H9 (cell line): ENCODE results near the gene ADGRA1. TPM values are rescaled to one million over a fixed set of nuclear protein-coding genes. Genes with fewer than 3 reads are reported as not detected.
A peak's percentile ranks its signal among the peaks of the same experiment; 100 is the strongest.

Source experiments
- DNase-seq: peaks from one replicate; pipeline ENCODE4 v3.0.0-alpha.2; 2017
- H2AFZ ChIP-seq: one replicate; pipeline ENCODE4 v1.6.1; 2013; ENCODE audit warnings: mild to moderate bottlenecking, low read length, control low read depth, moderate library complexity
- H2AK5ac ChIP-seq: 2 replicates; pipeline ENCODE4 v1.6.1; 2013; ENCODE audit warnings: low read length, control low read depth, mixed read lengths; ENCODE audit not compliant: insufficient read length
- H2BK120ac ChIP-seq: one replicate; pipeline ENCODE4 v1.6.1; 2013; ENCODE audit warnings: low read depth, mild to moderate bottlenecking, low read length, control low read depth, inconsistent platforms; ENCODE audit not compliant: poor library complexity, severe bottlenecking
- H2BK12ac ChIP-seq: 2 replicates; pipeline ENCODE4 v1.6.1; 2013; ENCODE audit warnings: low read length, control low read depth, mixed read lengths, low read depth; ENCODE audit not compliant: insufficient read length
- H2BK15ac ChIP-seq: 2 replicates; pipeline ENCODE4 v1.6.1; 2013; ENCODE audit warnings: low read depth, low read length, control low read depth
- H2BK20ac ChIP-seq: one replicate; pipeline ENCODE4 v1.6.1; 2013; ENCODE audit warnings: low read depth, mild to moderate bottlenecking, low read length, control low read depth, inconsistent platforms; ENCODE audit not compliant: poor library complexity, severe bottlenecking
- H2BK5ac ChIP-seq: 2 replicates; pipeline ENCODE4 v1.6.1; 2013; ENCODE audit warnings: low read length, control low read depth, mixed read lengths; ENCODE audit not compliant: insufficient read length
- H3K14ac ChIP-seq: 2 replicates; pipeline ENCODE4 v1.6.1; 2013; ENCODE audit warnings: low read length, control low read depth; ENCODE audit not compliant: insufficient read depth
- H3K18ac ChIP-seq: 2 replicates; pipeline ENCODE4 v1.6.1; 2013; ENCODE audit warnings: low read depth, mild to moderate bottlenecking, mixed read lengths, low read length, control low read depth; ENCODE audit not compliant: insufficient read length
- H3K23ac ChIP-seq: 2 replicates; pipeline ENCODE4 v1.6.1; 2013; ENCODE audit warnings: low read length, control low read depth, mixed read lengths, low read depth; ENCODE audit not compliant: insufficient read length
- H3K23me2 ChIP-seq: 2 replicates; pipeline ENCODE4 v1.6.1; 2013; ENCODE audit warnings: low read depth, mild to moderate bottlenecking, mixed read lengths, low read length, control low read depth; ENCODE audit not compliant: insufficient read length, poor library complexity, severe bottlenecking
- H3K27ac ChIP-seq: 2 replicates; pipeline ENCODE4 v1.5.1; 2013; ENCODE audit warnings: low read length, control low read depth, mixed read lengths, low read depth; ENCODE audit not compliant: insufficient read length
- H3K27me3 ChIP-seq: 2 replicates; pipeline ENCODE4 v1.6.1; 2013; ENCODE audit warnings: low read length, control low read depth, inconsistent platforms; ENCODE audit not compliant: insufficient read depth
- H3K4ac ChIP-seq: 2 replicates; pipeline ENCODE4 v1.6.1; 2013; ENCODE audit warnings: low read depth, mild to moderate bottlenecking, control low read depth, inconsistent platforms, low read length, moderate library complexity
- H3K4me1 ChIP-seq: 2 replicates; pipeline ENCODE4 v1.6.1; 2013; ENCODE audit warnings: low read length, control low read depth, inconsistent platforms; ENCODE audit not compliant: insufficient read depth
- H3K4me2 ChIP-seq: 2 replicates; pipeline ENCODE4 v1.6.1; 2013; ENCODE audit warnings: low read length, control low read depth, mixed read lengths; ENCODE audit not compliant: insufficient read length, insufficient read depth
- H3K56ac ChIP-seq: 2 replicates; pipeline ENCODE4 v1.6.1; 2013; ENCODE audit warnings: low read depth, mild to moderate bottlenecking, mixed read lengths, low read length, control low read depth; ENCODE audit not compliant: insufficient read length
- H3K79me1 ChIP-seq: 2 replicates; pipeline ENCODE4 v1.6.1; 2013; ENCODE audit warnings: low read depth, mild to moderate bottlenecking, moderate library complexity, low read length, control low read depth, inconsistent platforms; ENCODE audit not compliant: insufficient read depth, poor library complexity, severe bottlenecking
- H3K79me2 ChIP-seq: 2 replicates; pipeline ENCODE4 v1.6.1; 2013; ENCODE audit warnings: low read length, control low read depth, inconsistent platforms; ENCODE audit not compliant: insufficient read depth
- H3K9ac ChIP-seq: 2 replicates; pipeline ENCODE4 v1.6.1; 2013; ENCODE audit warnings: low read length, control low read depth, mixed read lengths; ENCODE audit not compliant: insufficient read length; ENCODE audit errors: extremely low read depth
- H3K9me3 ChIP-seq: one replicate; pipeline ENCODE4 v1.6.1; 2013; ENCODE audit warnings: low read depth, low read length, inconsistent platforms; ENCODE audit not compliant: control insufficient read depth
- H3T11ph ChIP-seq: one replicate; pipeline ENCODE4 v1.6.1; 2013; ENCODE audit warnings: mild to moderate bottlenecking, low read length, control low read depth, inconsistent platforms
- H4K20me1 ChIP-seq: one replicate; pipeline ENCODE4 v1.6.1; 2013; ENCODE audit not compliant: control insufficient read depth, insufficient read length, insufficient read depth
- H4K5ac ChIP-seq: 2 replicates; pipeline ENCODE4 v1.6.1; 2013; ENCODE audit warnings: low read depth, mild to moderate bottlenecking, mixed read lengths, low read length, control low read depth; ENCODE audit not compliant: insufficient read length
- H4K8ac ChIP-seq: replicated peaks from 2 replicates; pipeline ENCODE4 v1.6.1; 2013; ENCODE audit warnings: low read length, control low read depth, mixed read lengths, low read depth; ENCODE audit not compliant: insufficient read length
- H4K91ac ChIP-seq: 2 replicates; pipeline ENCODE4 v1.6.1; 2013; ENCODE audit warnings: low read depth, mild to moderate bottlenecking, moderate library complexity, mixed read lengths, low read length, control low read depth; ENCODE audit not compliant: insufficient read length
- H3K27ac Mint-ChIP-seq, 3 experiments: 2 replicates in 2 of 3; 3 replicates in 1 of 3; pipeline ENCODE4 v1.8.0; 2020 to 2021; ENCODE audit warnings: mixed read lengths in 3 of 3, mild to moderate bottlenecking in 1 of 3, moderate library complexity in 1 of 3
- H3K27me3 Mint-ChIP-seq: 2 replicates; pipeline ENCODE4 v1.8.0; 2021; ENCODE audit warnings: low read depth, mild to moderate bottlenecking, moderate library complexity, mixed read lengths
- H3K36me3 Mint-ChIP-seq, 3 experiments: 2 replicates in 2 of 3; 3 replicates in 1 of 3; pipeline ENCODE4 v1.8.0; 2020 to 2021; ENCODE audit warnings: low read depth in 3 of 3, mixed read lengths in 3 of 3; ENCODE audit not compliant: insufficient read depth in 1 of 3
- H3K4me1 Mint-ChIP-seq, 2 experiments: 2 replicates each; pipeline ENCODE4 v1.8.0; 2020; ENCODE audit warnings: mixed read lengths in 2 of 2
- H3K4me3 Mint-ChIP-seq, 2 experiments: 2 replicates in 1 of 2; 3 replicates in 1 of 2; pipeline ENCODE4 v1.8.0; 2020 to 2021; ENCODE audit warnings: mild to moderate bottlenecking in 2 of 2, mixed read lengths in 2 of 2, moderate library complexity in 1 of 2
- H3K9me3 Mint-ChIP-seq, 2 experiments: 2 replicates in 1 of 2; 3 replicates in 1 of 2; pipeline ENCODE4 v1.8.0; 2020; ENCODE audit warnings: mild to moderate bottlenecking in 2 of 2, mixed read lengths in 2 of 2, moderate library complexity in 1 of 2
- WGBS: extraction: QIAGEN DNeasy Blood & Tissue Kit; methylation state at CpG from one replicate; pipeline ENCODE4 v1.1.7; 2013; ENCODE audit warnings: missing lambda C conversion rate, low lambda C conversion rate, mixed read lengths; ENCODE audit not compliant: insufficient read length; ENCODE audit errors: extremely low coverage; 5-methylcytosine and 5-hydroxymethylcytosine counted together
- total RNA-seq: library from RNA; stranded (reverse); gene quantifications from 2 replicates; pipeline ENCODE4 v1.2.1, GENCODE V29; 2021
- TF ChIP-seq, protein P1 (sequence below): fragments of 200-600 bp; sonication (generic); conservative IDR thresholded peaks from 3 replicates; pipeline ENCODE4 v1.8.0; 2021; ENCODE audit warnings: antibody characterized with exemption, mild to moderate bottlenecking

ADGRA1 gene
- total RNA-seq, 1 experiment from 2014 or later = 0.11 TPM

DNA sequence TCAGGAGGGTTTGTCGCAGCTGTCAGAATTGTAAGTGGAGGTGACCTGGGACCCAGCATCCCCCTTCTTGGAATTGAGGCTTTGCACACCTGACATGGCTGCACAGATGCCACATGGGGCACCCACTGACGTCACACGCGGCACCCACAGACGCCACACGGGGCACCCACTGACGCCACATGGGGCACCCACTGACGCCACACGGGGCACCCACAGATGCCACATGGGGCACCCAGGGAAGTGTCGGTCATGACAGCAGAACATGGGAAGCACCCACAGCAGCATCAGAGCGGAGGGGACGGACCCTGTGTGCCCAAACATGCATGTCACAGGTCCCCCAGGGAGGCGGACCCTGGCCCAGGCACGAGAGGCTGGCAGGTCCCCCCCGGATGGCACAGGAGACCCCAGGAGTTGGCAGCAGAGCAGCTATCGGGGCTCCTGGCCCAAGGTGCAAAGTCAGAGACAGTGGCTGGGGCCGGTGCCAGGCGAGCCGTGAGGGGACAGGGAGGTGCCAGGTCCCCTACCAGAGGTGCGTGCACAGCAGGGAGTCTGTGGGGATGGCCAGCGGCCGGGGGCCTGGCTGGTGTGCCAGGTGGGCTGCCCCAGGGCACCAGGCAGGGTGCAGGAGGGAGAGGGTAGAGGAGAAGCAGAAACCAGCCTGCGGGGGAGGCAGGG lies 93.4 kb downstream of the ADGRA1 start:
- H3K27me3 Mint-ChIP-seq = no peaks in the 10 kb centered on the region
- no peak overlapping the region for H3K4me3 Mint-ChIP-seq
- Histone ChIP-seq H2BK5ac (no peak overlapping the region), H2BK12ac (no peak overlapping the region), H3K4me2 (no peak overlapping the region), H2BK120ac (no peak overlapping the region), H3K79me1 (no peaks in the 10 kb centered on the region), H4K20me1 (no peaks in the 10 kb centered on the region), H3K27ac (no peak overlapping the region), H2AFZ (no peak overlapping the region), H3K18ac (no peak overlapping the region), H3K23me2 (no peaks in the 10 kb centered on the region), H3K56ac (no peak overlapping the region), H3K27me3 (no peaks in the 10 kb centered on the region), H2BK15ac (no peak overlapping the region), H3T11ph (no peak overlapping the region), H4K8ac (no peak overlapping the region), H3K79me2 (no peaks in the 10 kb centered on the region), H3K14ac (no peak overlapping the region), H3K9me3 (peaks cover 12% of the 10 kb centered on the region), H3K23ac (no peak overlapping the region), H3K4ac (no peak overlapping the region), H2AK5ac (no peak overlapping the region), H4K5ac (no peak overlapping the region), H4K91ac (no peak overlapping the region), H3K9ac (no peak overlapping the region), H3K4me1 (no peaks in the 10 kb centered on the region), H2BK20ac (no peak overlapping the region)
- peak overlapping the region in 2 of 3 experiments; percentile 32 to 75; a peak in 2 of 7 replicates for H3K27ac Mint-ChIP-seq
- DNase-seq = no peak
- H3K9me3 Mint-ChIP-seq = peaks cover 16 to 19% of the 10 kb centered on the region in 2 experiments
- H3K36me3 Mint-ChIP-seq = peaks cover 16 to 29% (median 29%) of the 10 kb centered on the region in 3 experiments
- TF ChIP-seq, protein P1, sequence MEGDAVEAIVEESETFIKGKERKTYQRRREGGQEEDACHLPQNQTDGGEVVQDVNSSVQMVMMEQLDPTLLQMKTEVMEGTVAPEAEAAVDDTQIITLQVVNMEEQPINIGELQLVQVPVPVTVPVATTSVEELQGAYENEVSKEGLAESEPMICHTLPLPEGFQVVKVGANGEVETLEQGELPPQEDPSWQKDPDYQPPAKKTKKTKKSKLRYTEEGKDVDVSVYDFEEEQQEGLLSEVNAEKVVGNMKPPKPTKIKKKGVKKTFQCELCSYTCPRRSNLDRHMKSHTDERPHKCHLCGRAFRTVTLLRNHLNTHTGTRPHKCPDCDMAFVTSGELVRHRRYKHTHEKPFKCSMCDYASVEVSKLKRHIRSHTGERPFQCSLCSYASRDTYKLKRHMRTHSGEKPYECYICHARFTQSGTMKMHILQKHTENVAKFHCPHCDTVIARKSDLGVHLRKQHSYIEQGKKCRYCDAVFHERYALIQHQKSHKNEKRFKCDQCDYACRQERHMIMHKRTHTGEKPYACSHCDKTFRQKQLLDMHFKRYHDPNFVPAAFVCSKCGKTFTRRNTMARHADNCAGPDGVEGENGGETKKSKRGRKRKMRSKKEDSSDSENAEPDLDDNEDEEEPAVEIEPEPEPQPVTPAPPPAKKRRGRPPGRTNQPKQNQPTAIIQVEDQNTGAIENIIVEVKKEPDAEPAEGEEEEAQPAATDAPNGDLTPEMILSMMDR = no peak
- no peaks in the 10 kb centered on the region for H3K4me1 Mint-ChIP-seq
- no CpG with 5 or more reads among the region's 23 CpGs for WGBS

Other genes starting within 250 kb of the ADGRA1 start
- gene CFAP46, start 145.4 kb upstream of the ADGRA1 start, total RNA-seq = 2.9 and 3.1 TPM in 2 replicates
- gene KNDC1, start 72.3 kb downstream of the ADGRA1 start, total RNA-seq = 13.7 and 15.7 TPM in 2 replicates
- 31.5 and 38.6 TPM in 2 replicates for gene UTF1, start 142.3 kb downstream of the ADGRA1 start, total RNA-seq
- 10.9 and 11.1 TPM in 2 replicates for gene VENTX, start 149.9 kb downstream of the ADGRA1 start, total RNA-seq
- gene ADAM8, start 188.9 kb downstream of the ADGRA1 start, total RNA-seq = 4.5 and 5.4 TPM in 2 replicates
- gene TUBGCP2, start 220.9 kb downstream of the ADGRA1 start, total RNA-seq = 52.4 and 53.5 TPM in 2 replicates
- 83.6 and 89.4 TPM in 2 replicates for gene ZNF511, start 221.0 kb downstream of the ADGRA1 start, total RNA-seq
- 1.9 and 2.9 TPM in 2 replicates for gene CALY, start 249.0 kb downstream of the ADGRA1 start, total RNA-seq